Subcutaneous abdominal adipose tissue (tissue), 5 donors: ENCODE measurements around the gene VAV3.

Experiments
- H3K27ac ChIP-seq: one replicate; pipeline ENCODE4 v1.7.0; 2013; ENCODE audit warnings: low read depth, mild to moderate bottlenecking, inconsistent platforms, low read length, moderate library complexity
- H3K27me3 ChIP-seq, 5 donors: one replicate each; pipeline ENCODE4 v1.7.0; 2013; ENCODE audit warnings: low read length in 5 of 5, inconsistent platforms in 1 of 5; ENCODE audit not compliant: control insufficient read depth in 5 of 5, insufficient read depth in 4 of 5
- H3K36me3 ChIP-seq, 5 donors: one replicate each; pipeline ENCODE4 v1.7.0; 2013; ENCODE audit warnings: low read length in 5 of 5; ENCODE audit not compliant: control insufficient read depth in 5 of 5, insufficient read depth in 5 of 5
- H3K4me1 ChIP-seq, 5 donors: one replicate each; pipeline ENCODE4 v1.7.0; 2013; ENCODE audit warnings: low read length in 5 of 5, mild to moderate bottlenecking in 3 of 5, moderate library complexity in 1 of 5; ENCODE audit not compliant: control insufficient read depth in 5 of 5, insufficient read depth in 5 of 5
- H3K4me3 ChIP-seq, 5 donors: one replicate each; pipeline ENCODE4 v1.7.0; 2013; ENCODE audit warnings: low read length in 5 of 5, low read depth in 1 of 5
- H3K9ac ChIP-seq, 5 donors: one replicate each; pipeline ENCODE4 v1.7.0; 2013; ENCODE audit warnings: low read length in 5 of 5, mild to moderate bottlenecking in 4 of 5, moderate library complexity in 3 of 5
- H3K9me3 ChIP-seq, 5 donors: one replicate each; pipeline ENCODE4 v1.7.0; 2013; ENCODE audit warnings: low read length in 5 of 5; ENCODE audit not compliant: control insufficient read depth in 5 of 5
- donor health status: healthy.
- donor health status: healthy.
- donor health status: healthy.
- donor health status: healthy.
- donor health status: healthy.

VAV3 gene

DNA sequence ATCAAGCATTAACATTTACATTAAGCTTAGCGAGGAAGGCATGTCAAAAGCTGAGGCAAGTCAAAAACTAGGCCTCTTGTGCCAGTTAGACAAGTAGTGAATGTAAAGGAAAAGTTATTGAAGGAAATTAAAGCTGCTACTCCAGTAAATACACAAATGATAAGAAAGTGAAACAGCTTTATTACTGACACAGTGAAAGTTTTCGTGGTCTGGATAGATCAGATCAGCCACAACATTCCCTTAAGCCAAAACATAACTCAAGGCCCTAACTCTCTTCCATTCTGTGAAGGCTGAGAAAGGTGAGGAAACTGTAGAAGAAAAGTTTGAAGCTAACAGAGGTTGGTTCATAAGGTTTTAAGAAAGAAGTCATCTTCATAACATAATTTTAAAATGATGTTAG is 131.9 kb downstream of the VAV3 start:
- Histone ChIP-seq H3K9ac (no peak overlapping the region), H3K27ac (no peak overlapping the region), H3K4me3 (no peak overlapping the region), H3K36me3 (no peaks in the 10 kb centered on the region), H3K9me3 (peaks cover 0 to 5% (median 0%) of the 10 kb centered on the region in 5 donors), H3K4me1 (peaks cover 0 to 11% (median 0%) of the 10 kb centered on the region in 5 donors), H3K27me3 (no peaks in the 10 kb centered on the region)

DNA sequence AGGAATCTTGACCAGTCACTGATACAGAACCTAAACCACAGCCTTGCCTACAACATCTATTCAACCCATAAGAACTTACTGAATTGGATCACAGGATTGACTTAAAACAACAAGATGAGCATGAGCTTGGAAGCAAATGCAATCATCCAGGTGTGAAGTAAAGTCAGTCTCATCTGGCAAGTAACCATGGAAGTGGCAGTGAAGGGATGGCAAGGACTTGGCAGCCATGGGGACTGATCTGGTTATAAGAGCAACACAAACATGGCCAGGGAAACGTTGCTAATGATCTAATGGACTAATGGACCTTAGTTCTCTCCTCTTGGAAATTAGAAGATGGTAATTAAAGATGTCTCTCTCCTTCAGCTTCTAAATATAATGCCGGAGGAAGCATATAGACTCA is 133.1 kb downstream of the VAV3 start:
- Histone ChIP-seq H3K27ac (no peak overlapping the region), H3K9ac (no peak overlapping the region), H3K9me3 (no peaks in the 10 kb centered on the region), H3K4me3 (no peak overlapping the region), H3K4me1 (peaks cover 0 to 11% (median 0%) of the 10 kb centered on the region in 5 donors), H3K27me3 (no peaks in the 10 kb centered on the region), H3K36me3 (no peaks in the 10 kb centered on the region)

- H3K36me3 ChIP-seq, result no peaks in the 10 kb centered on the region
- peaks cover 0 to 11% (median 0%) of the 10 kb centered on the region in 5 donors for H3K4me1 ChIP-seq
- H3K4me3 ChIP-seq, result no peak overlapping the region
- H3K9me3 ChIP-seq, result no peaks in the 10 kb centered on the region
- no peak overlapping the region for H3K9ac ChIP-seq
- H3K27me3 ChIP-seq, result no peaks in the 10 kb centered on the region
- H3K27ac ChIP-seq, result no peak overlapping the region
These were observed 134.5 kb downstream of the VAV3 start for GRCh38 chr1:107830526-107830925.

DNA sequence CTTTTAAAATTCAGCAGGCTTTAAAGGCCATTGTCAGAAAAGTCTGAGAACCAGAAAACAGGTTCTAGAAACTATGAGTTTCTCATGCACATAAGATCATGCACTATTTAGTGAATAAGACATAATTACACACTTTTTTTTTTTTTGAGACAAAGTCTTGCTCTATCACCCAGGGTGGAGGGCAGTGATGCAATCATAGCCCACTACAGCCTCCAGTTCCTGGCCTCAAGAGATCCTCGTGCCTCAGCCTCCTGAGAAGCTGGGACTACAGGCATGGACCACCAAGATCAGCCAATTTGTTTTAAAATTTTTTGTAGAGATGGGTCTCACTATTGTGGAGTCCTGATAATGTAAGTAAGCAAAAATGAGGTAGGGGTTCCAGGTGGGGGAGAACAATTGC is 134.9 kb downstream of the VAV3 start:
- Histone ChIP-seq H3K4me3 (no peak overlapping the region), H3K36me3 (no peaks in the 10 kb centered on the region), H3K4me1 (peaks cover 0 to 10% (median 0%) of the 10 kb centered on the region in 5 donors), H3K27me3 (no peaks in the 10 kb centered on the region), H3K9me3 (no peaks in the 10 kb centered on the region), H3K9ac (no peak overlapping the region), H3K27ac (no peak overlapping the region)

DNA sequence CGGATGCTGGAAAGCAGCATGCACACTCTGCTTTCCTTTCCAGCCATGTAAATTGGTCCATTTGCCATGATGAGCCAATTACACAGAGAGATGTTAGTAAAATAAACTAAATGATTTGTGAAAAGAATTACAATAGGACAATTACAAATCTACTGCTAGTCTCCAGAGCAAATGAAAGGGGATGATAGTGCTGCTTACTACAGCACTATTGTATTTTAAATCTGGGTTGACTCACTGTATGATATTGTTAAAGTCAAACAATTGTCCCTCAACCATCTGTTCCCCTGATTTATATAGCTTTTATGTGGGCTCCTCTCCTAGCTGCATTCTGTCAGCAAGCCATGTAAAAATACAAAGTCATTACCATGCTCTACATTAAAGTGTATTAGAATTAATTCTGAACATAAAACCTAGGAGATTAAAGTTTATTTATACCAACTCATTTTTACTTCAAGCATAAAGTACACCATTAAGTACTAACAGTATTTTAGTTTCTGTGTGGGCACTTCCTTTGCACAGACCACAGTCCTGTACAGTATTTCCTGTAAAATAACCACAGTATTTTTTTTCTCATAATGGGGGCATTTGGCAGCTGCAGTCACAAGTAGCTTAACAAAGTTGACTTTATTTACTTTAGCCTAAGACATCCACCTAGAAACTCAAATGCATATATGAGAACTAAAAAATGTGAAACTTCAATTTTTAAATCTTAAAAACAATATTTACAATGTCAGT is 135.8 kb downstream of the VAV3 start:
- Histone ChIP-seq H3K9me3 (peaks cover 0 to 1% (median 0%) of the 10 kb centered on the region in 5 donors), H3K27ac (no peak overlapping the region), H3K27me3 (no peaks in the 10 kb centered on the region), H3K4me3 (no peak overlapping the region), H3K4me1 (peaks cover 0 to 2% (median 0%) of the 10 kb centered on the region in 5 donors), H3K36me3 (no peaks in the 10 kb centered on the region), H3K9ac (no peak overlapping the region)

GRCh38 chr1:107824946-107825345 is 140.0 kb downstream of the VAV3 start:
- no peak overlapping the region for H3K4me3 ChIP-seq
- no peak overlapping the region for H3K9ac ChIP-seq
- H3K27me3 ChIP-seq, result no peaks in the 10 kb centered on the region
- peaks cover 0 to 9% (median 4%) of the 10 kb centered on the region in 5 donors for H3K9me3 ChIP-seq
- no peaks in the 10 kb centered on the region for H3K36me3 ChIP-seq
- H3K27ac ChIP-seq, result no peak overlapping the region
- no peaks in the 10 kb centered on the region for H3K4me1 ChIP-seq

DNA sequence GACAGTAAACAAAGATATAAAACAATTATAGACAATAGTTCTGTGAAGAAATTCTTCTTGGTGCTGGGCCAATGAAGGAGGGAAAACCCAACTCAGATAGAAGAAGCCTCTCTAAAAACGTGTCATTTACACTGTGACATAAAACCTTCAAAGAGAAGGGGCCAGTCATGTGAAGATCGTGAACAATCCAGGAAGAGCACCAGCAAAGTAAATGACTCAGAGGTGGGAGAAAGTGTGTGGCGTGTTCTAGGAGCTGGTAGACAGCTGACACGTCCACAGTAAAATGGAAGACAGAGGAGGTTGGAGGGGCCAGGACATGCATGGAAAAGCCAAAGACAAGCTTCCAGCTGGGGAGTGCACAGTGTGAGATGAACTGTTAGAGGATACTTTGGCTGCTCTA is 143.6 kb downstream of the VAV3 start:
- Histone ChIP-seq H3K9me3 (peaks cover 0 to 9% (median 4%) of the 10 kb centered on the region in 5 donors), H3K4me3 (no peak overlapping the region), H3K36me3 (no peaks in the 10 kb centered on the region), H3K27me3 (no peaks in the 10 kb centered on the region), H3K9ac (no peak overlapping the region), H3K4me1 (peaks cover 0 to 8% (median 0%) of the 10 kb centered on the region in 5 donors), H3K27ac (no peak overlapping the region)

GRCh38 chr1:107820801-107821200 is 144.2 kb downstream of the VAV3 start:
- Histone ChIP-seq H3K9me3 (peaks cover 0 to 9% (median 4%) of the 10 kb centered on the region in 5 donors), H3K4me1 (peaks cover 0 to 8% (median 0%) of the 10 kb centered on the region in 5 donors), H3K27ac (no peak overlapping the region), H3K4me3 (no peak overlapping the region), H3K9ac (no peak overlapping the region), H3K36me3 (no peaks in the 10 kb centered on the region), H3K27me3 (no peaks in the 10 kb centered on the region)

GRCh38 chr1:107817935-107818334 is 147.0 kb downstream of the VAV3 start:
- Histone ChIP-seq H3K27ac (no peak overlapping the region), H3K4me3 (no peak overlapping the region), H3K9me3 (no peaks in the 10 kb centered on the region), H3K36me3 (no peaks in the 10 kb centered on the region), H3K9ac (no peak overlapping the region), H3K27me3 (peaks cover 0 to 5% (median 0%) of the 10 kb centered on the region in 5 donors), H3K4me1 (peaks cover 0 to 8% (median 0%) of the 10 kb centered on the region in 5 donors)

DNA sequence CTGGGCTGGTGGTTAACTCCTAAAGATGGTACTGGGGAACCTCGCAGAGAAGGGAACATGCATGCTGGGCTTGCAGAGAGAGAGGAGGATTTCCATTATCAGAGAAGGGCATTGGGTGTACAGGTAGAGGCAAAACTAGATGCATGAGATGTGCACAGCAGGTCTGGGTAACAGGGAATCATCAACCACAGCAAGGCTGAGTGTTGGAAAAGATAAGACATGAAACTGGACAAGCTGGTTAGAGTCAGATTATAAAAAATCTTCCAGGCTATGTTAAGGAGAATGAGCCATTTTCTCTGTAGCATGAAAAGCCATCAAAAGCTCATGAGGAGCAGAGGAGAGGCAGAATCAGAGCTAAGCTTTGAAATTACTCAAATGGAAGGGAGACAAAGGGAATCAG is 147.8 kb downstream of the VAV3 start:
- Histone ChIP-seq H3K27me3 (peaks cover 0 to 5% (median 0%) of the 10 kb centered on the region in 5 donors), H3K36me3 (no peaks in the 10 kb centered on the region), H3K4me3 (no peak overlapping the region), H3K9ac (no peak overlapping the region), H3K9me3 (no peaks in the 10 kb centered on the region), H3K27ac (no peak overlapping the region), H3K4me1 (peaks cover 0 to 8% (median 0%) of the 10 kb centered on the region in 5 donors)
